Stimulated activated CD4-positive, alpha-beta T cell treated with anti-CD3 and anti-CD28 coated beads, Interleukin-2, amount 100 ng/mL, for 4 hours (primary cell): ENCODE results near the gene TBC1D14.

Experiments used
- DNase-seq: peaks from one replicate; pipeline ENCODE4 v3.0.0-alpha.2; 2020; ENCODE audit warnings: low read depth

The TBC1D14 gene

DNA sequence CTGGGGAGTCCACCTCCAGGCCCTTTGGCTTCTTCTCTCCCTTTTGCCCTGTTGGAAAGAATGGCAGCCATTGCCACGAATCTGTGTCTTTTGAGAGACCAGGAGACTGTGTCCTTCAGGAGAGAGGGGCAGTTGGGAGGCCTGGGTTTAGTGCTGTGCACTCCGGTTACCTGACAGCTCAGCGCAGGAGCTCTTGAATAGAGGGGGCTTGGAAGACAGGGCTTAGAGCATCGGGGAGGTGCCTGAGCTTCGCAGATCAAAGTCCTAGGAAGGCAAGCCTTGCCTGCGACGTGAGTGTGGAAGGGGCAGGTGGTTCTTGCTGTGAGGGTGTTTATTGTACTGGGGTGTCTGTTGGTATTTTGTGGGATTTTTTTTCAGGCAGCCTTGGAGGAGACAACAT is 91.6 kb downstream of the TBC1D14 start:
- DNase-seq, result no peak

GRCh38 chr4:7002336-7002735 is 92.7 kb downstream of the TBC1D14 start:
- no peak for DNase-seq

DNA sequence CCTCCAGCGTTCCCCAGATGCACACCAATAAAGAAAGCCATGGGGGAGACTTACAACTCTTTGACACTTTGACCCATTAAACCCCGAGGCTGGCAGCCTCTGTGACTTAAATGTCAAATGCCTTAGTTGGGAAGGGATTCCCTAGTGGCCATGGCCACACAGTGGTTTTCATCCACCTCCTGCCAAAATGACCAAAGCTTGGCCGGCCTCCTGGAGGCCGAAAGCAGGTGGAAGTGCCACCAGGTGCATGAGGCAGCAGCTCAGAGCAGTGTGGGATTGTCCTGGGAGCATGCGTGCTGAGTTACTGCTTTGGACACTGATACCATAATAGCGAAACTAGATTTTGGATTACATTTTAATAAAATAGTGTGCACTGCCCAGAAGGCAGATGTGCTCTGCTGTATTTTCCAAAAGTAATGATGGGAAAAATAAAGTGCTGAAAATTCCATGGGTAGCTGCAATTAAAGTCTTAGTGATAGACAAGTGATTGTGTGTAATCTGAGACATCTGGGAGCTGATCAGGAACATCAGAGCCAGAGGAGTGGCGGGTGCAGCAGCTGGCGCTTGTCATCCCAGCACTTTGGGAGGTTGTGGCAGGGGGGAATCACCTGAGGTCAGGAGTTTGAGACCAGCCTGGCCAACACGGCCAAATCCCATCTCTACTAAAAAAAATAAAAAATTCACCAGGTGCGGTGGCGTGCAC is 93.7 kb downstream of the TBC1D14 start:
- no peak for DNase-seq

DNA sequence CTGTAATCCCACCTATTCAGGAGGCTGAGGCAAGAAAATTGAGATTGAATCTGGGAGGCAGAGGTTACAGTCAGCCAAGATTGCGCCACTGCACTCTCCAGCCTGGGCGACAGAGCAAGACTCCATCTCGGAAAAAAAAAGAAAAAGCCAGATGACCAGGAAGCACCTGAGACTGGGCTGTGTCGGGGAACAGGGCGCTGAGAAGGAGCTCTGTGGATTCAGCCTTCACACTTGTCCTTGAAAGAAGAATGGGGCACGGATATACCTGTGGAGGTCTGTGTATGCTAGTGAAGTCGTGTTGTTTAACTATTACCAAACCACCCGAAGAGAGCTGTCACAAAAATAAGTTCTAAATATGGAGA is 94.2 kb downstream of the TBC1D14 start:
- no peak for DNase-seq

DNA sequence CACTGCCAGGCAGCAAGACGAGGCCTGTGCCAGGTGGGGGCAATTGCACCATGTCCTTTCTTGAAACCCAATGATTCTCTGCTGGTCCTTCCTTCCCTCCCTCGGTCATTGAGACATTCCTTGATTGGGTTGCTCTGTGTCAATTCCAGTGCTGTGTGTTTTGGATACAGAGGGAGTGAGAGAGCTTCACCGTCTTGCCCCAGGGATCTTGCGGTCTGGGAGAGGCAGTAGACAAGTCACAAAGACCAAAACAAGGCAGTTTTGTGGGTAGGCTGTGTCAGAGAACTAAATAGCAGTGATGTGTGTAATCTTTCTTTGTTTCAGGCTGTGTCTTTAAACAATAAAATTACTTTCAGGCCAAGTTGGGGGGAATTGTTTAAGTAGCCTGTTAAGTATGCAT is 94.7 kb downstream of the TBC1D14 start:
- no peak for DNase-seq

- no peak for DNase-seq
These were observed 95.9 kb downstream of the TBC1D14 start for GRCh38 chr4:7005571-7005970.

GRCh38 chr4:7006411-7006810 is 96.8 kb downstream of the TBC1D14 start:
- DNase-seq, result no peak

GRCh38 chr4:7007142-7007907 is 97.7 kb downstream of the TBC1D14 start:
- no peak for DNase-seq

GRCh38 chr4:7007944-7008343 is 98.3 kb downstream of the TBC1D14 start:
- no peak for DNase-seq

GRCh38 chr4:7009564-7009963 is 99.9 kb downstream of the TBC1D14 start:
- no peak for DNase-seq

DNA sequence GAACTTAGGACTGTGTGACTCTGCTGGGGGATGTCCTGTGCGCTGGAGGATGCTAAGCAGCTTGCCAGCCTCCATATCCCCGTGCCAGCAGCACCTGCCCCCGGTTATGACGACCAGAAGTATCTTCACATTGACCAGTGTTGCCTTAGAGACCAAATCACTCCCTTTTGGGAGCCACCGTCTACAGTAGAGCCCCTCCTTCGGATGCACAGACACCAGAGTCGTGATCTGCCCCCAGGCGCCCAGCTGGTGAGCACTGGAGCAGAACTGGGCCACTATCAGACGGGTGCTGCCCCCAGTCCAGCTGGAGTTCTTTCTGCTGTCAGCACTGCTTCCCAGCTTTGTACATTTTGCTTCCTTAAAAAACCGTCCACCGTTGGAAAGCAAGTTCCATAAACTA is 103.5 kb downstream of the TBC1D14 start:
- no peak for DNase-seq

DNA sequence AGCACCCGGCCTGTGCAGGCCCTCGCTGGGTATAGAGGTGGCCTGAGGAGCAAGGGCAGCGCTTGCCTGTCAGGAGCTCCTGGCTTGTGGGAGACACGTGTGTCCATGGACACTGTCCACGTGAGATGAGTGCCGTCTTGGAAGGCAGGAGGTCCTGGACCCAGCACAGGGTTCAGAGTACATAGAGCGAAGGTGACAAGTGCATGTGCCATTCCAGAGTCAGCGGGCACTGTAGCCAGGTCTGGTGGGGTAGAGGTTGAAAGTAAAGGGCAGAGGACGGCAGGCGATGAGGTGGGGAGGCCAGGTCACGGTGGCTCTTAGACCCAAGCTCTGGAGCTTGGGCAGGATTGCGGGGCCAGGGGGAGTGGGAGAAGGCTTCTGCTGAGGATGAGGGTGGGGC is 105.2 kb downstream of the TBC1D14 start:
- DNase-seq, result no peak

GRCh38 chr4:7015383-7016035 is 105.9 kb downstream of the TBC1D14 start:
- DNase-seq, result no peak

GRCh38 chr4:7016086-7016485 is 106.5 kb downstream of the TBC1D14 start:
- no peak for DNase-seq

- no peak for DNase-seq
These were observed 106.9 kb downstream of the TBC1D14 start for GRCh38 chr4:7016512-7016911.

- DNase-seq, result no peak
These were observed 107.9 kb downstream of the TBC1D14 start for GRCh38 chr4:7017446-7018048.

- no peak for DNase-seq
These were observed 108.7 kb downstream of the TBC1D14 start for GRCh38 chr4:7018281-7018680.

DNA sequence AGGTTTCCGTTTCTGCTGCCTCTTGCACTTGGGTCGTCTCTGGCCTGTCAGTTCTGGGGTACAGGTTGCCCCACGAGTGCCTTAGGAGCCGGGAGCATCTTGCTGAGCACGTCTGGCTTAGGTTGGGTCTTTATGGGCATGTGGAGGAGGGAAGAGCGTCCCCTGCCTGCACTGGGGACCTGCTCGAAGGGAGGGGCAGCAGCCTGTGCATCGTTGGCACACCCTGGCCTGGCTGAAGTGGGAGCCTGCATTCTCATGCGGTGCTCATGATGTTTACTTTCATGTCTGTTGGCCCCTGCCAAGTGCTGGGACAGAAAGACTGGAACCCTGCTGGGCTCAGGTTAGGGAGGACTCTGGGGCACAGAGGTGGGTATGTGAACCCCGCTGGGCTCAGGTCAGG is 109.7 kb downstream of the TBC1D14 start:
- DNase-seq, result no peak

- DNase-seq, result no peak
These were observed 110.7 kb downstream of the TBC1D14 start for GRCh38 chr4:7020290-7020689.

GRCh38 chr4:7020856-7021255 is 111.2 kb downstream of the TBC1D14 start:
- DNase-seq, result no peak

DNA sequence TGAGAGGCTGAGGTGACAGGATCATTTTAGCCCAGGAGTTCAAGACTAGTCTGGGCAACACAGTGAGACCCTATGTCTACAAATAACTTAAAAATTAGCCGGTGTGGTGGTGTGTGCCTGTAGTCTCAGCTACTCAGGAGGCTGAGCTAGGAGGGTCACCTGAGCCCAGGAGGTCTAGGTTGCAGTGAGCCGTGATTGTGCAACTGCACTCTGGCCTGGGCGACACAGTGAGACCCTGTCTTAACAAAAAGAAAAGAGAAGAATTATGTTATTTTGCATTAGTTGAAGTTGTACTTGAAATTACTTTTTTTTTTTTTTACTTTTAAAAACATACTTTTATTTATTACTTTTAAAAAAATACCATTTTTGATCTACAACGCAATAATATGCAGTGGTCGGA is 111.7 kb downstream of the TBC1D14 start:
- no peak for DNase-seq

DNA sequence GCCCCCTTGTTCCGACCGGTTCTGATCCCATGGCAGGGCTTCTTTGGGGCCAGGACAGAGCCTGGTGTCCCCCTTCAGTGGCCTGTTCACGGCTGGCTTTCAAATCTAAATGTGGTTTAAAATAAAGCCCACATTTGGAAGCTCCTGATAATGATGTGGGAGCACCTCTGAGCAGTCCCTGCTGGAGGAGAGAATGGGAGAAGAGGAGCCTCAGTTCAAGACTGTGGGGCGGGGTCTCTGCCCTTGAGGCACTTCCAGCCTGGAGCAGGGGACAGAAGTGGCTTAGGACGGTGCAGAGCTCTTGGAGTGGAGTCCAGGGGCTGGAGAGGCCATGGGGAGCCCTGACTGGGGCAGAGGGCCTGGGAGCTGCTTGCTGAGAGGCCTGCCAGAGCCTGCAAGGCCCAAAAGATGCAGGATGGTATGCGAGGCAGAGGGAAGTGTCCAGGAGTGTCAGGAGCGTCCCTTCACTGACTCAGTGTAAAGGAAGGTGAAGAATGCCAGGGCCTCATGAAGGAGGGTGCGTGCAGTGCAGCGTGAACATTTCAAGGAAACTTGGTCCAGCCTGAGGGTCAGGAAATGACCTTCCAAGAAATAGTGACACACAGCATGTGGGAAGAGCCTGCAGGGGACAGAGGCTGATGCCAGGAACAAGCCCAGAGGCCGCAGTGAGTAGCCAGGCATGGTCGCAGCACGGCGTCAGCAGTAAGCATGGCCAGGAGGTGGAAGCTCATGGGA is 112.5 kb downstream of the TBC1D14 start:
- DNase-seq, result no peak
